Keratinocyte (primary cell): ENCODE data around the gene LMO7. TPM values are rescaled to one million over a fixed set of nuclear protein-coding genes. Genes with fewer than 3 reads are reported as not detected.

Experiments used
- DNase-seq: peaks from one replicate; pipeline ENCODE4 v3.0.0-alpha.2; 2011; ENCODE audit warnings: low read depth, missing footprints, low spot score
- FAIRE-seq: peaks from 2 replicates; lab custom pipeline; 2011; peaks lifted over from hg19 to GRCh38; lab: Jason Lieb, UNC
- H2AFZ ChIP-seq: 2 replicates; pipeline ENCODE4 v1.6.0; 2012; ENCODE audit warnings: low read length, control low read depth, inconsistent platforms; ENCODE audit not compliant: control insufficient read depth
- H3K27ac ChIP-seq: 2 replicates; pipeline ENCODE4 v1.5.1; 2011; ENCODE audit warnings: low read length; ENCODE audit not compliant: control insufficient read depth, insufficient read depth
- H3K27me3 ChIP-seq: 3 replicates; pipeline ENCODE4 v1.6.0; 2011; ENCODE audit warnings: low read length; ENCODE audit not compliant: control insufficient read depth, insufficient read depth; ENCODE audit errors: extremely low read depth
- H3K36me3 ChIP-seq, 2 experiments: 2 replicates in 1 of 2; 3 replicates in 1 of 2; pipeline ENCODE4 v1.5.1; 2011; ENCODE audit warnings: low read length in 2 of 2, mild to moderate bottlenecking in 1 of 2; ENCODE audit not compliant: control insufficient read depth in 2 of 2, insufficient read depth in 2 of 2; ENCODE audit errors: extremely low read depth in 1 of 2
- H3K4me1 ChIP-seq: 3 replicates; pipeline ENCODE4 v1.5.1; 2011; ENCODE audit warnings: low read length; ENCODE audit not compliant: control insufficient read depth, insufficient read depth; ENCODE audit errors: extremely low read depth
- H3K4me2 ChIP-seq: 3 replicates; pipeline ENCODE4 v1.6.0; 2011; ENCODE audit warnings: low read depth, low read length; ENCODE audit not compliant: control insufficient read depth, insufficient read depth; ENCODE audit errors: extremely low read depth
- H3K4me3 ChIP-seq, 3 experiments: fragments of 200-600 bp in 1 of 3; sonication (generic) in 1 of 3; 2 replicates in 2 of 3; 3 replicates in 1 of 3; pipeline ENCODE4 v1.5.1; 2011 to 2016; ENCODE audit warnings: low read length in 3 of 3, mild to moderate bottlenecking in 3 of 3, control low read depth in 2 of 3, inconsistent platforms in 1 of 3, low read depth in 1 of 3, mixed read lengths in 1 of 3, mixed run types in 1 of 3, moderate library complexity in 1 of 3; ENCODE audit not compliant: control insufficient read depth in 2 of 3, insufficient read depth in 2 of 3; ENCODE audit errors: extremely low read depth in 1 of 3
- H3K79me2 ChIP-seq: 2 replicates; pipeline ENCODE4 v1.6.0; 2012; ENCODE audit warnings: low read length; ENCODE audit not compliant: control insufficient read depth, insufficient read depth
- H3K9ac ChIP-seq: 3 replicates; pipeline ENCODE4 v1.6.0; 2011; ENCODE audit warnings: low read length; ENCODE audit not compliant: control insufficient read depth, insufficient read depth; ENCODE audit errors: extremely low read depth
- H3K9me1 ChIP-seq: 3 replicates; pipeline ENCODE4 v1.6.0; 2011; ENCODE audit warnings: low read length; ENCODE audit not compliant: control insufficient read depth, insufficient read depth; ENCODE audit errors: extremely low read depth
- H3K9me3 ChIP-seq: 2 replicates; pipeline ENCODE4 v1.5.1; 2012; ENCODE audit warnings: low read depth, low read length; ENCODE audit not compliant: control insufficient read depth
- H4K20me1 ChIP-seq: 3 replicates; pipeline ENCODE4 v1.6.0; 2011; ENCODE audit warnings: low read length; ENCODE audit not compliant: control insufficient read depth, insufficient read depth; ENCODE audit errors: extremely low read depth
- EZH2 ChIP-seq: IDR thresholded peaks from one replicate; pipeline ENCODE4 v1.6.1; 2012; ENCODE audit warnings: inconsistent platforms, mild to moderate bottlenecking, low read length, moderate library complexity
- dilution Hi-C: fragments of 300-500 bp; cut with MboI; formaldehyde crosslinking; loops from one replicate; pipeline ENCODE4 v1.7.0; 2020; ENCODE audit warnings: low sequenced_read_pairs; ENCODE audit not compliant: extremely low pct_ligation_motif_present
- polyA plus RNA-seq, 5 experiments: library from polyadenylated mRNA; depleted of rRNA in 3 of 5; stranded (reverse) in 3 of 5; stranded (forward) in 1 of 5; unstranded in 1 of 5; fragments of >200 nt; gene quantifications; 1 replicate in 1 of 5; 2 replicates in 3 of 5; 3 replicates in 1 of 5; pipeline versions ENCODE4 v1.2.1 to v1.2.3, GENCODE V29; 2011 to 2012; ENCODE audit warnings: missing spikeins in 2 of 5, low read depth in 1 of 5, low replicate concordance in 1 of 5
- TF ChIP-seq, protein P1 (sequence below), 3 experiments: IDR thresholded peaks in 1 of 3; conservative IDR thresholded peaks in 1 of 3; optimal IDR thresholded peaks in 1 of 3; 2 replicates in 2 of 3; 3 replicates in 1 of 3; pipeline versions ENCODE3 to v1.5.1; 2011; ENCODE audit warnings: low read length in 3 of 3, mild to moderate bottlenecking in 3 of 3, moderate library complexity in 2 of 3, control low read depth in 1 of 3, inconsistent platforms in 1 of 3; ENCODE audit not compliant: insufficient read depth in 2 of 3; ENCODE audit errors: extremely low read depth in 1 of 3

The LMO7 gene
- polyA plus RNA-seq, 1 donor (not counting 4 experiments of a cell fraction or from before 2014, with no cell fraction given): 8.9 TPM

DNA sequence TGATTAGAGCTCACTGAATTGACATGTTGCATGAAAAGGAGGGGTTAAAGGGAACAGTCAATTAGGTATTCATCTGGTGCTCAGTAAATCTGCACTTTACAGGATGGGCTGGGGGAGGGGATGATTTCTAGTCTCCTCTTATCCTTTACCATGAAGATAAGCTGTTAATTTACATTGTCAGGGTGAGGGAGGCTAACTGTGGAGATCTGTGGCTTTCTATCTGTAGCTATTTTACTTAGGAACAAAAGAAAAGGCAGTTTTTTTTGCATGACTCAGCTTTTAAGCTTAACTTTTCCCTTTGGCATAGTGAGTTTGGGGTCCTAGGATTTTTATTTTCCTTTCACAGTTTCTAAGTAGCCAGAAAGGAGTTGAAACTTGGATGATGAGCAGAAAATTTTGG lies 253.3 kb downstream of the LMO7 start:
- H3K4me1 ChIP-seq: no peaks in the 10 kb centered on the region
- dilution Hi-C loops: loop anchor here (25.0 kb wide), 1 partner anchor 573 kb away; no protein-coding TSS in a partner anchor
- DNase-seq (no peak), FAIRE-seq (no peak)
- TF ChIP-seq, protein P1, sequence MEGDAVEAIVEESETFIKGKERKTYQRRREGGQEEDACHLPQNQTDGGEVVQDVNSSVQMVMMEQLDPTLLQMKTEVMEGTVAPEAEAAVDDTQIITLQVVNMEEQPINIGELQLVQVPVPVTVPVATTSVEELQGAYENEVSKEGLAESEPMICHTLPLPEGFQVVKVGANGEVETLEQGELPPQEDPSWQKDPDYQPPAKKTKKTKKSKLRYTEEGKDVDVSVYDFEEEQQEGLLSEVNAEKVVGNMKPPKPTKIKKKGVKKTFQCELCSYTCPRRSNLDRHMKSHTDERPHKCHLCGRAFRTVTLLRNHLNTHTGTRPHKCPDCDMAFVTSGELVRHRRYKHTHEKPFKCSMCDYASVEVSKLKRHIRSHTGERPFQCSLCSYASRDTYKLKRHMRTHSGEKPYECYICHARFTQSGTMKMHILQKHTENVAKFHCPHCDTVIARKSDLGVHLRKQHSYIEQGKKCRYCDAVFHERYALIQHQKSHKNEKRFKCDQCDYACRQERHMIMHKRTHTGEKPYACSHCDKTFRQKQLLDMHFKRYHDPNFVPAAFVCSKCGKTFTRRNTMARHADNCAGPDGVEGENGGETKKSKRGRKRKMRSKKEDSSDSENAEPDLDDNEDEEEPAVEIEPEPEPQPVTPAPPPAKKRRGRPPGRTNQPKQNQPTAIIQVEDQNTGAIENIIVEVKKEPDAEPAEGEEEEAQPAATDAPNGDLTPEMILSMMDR (optimal IDR thresholded peaks at IDR 0.05 in 1 of 3, IDR thresholded peaks at IDR 0.05 in 1 of 3, conservative IDR thresholded peaks at IDR 0.05 in 1 of 3; ENCODE audit: extremely low read depth in 1 of 3, insufficient read depth in 2 of 3, low read length in 3 of 3): no peak
- TF ChIP-seq EZH2: no peak
- H3K9me3 ChIP-seq: no peaks in the 10 kb centered on the region
- H3K36me3 ChIP-seq: no peaks in the 10 kb centered on the region
- no peaks in the 10 kb centered on the region for H3K27me3 ChIP-seq
- no peak overlapping the region for H3K9ac ChIP-seq
- no peaks in the 10 kb centered on the region for H3K79me2 ChIP-seq
- no peaks in the 10 kb centered on the region for H3K9me1 ChIP-seq
- no peak overlapping the region for H3K4me2 ChIP-seq
- no peak overlapping the region for H3K4me3 ChIP-seq
- H3K27ac ChIP-seq: no peak overlapping the region
- H4K20me1 ChIP-seq: no peaks in the 10 kb centered on the region
- H2AFZ ChIP-seq: no peak overlapping the region

DNA sequence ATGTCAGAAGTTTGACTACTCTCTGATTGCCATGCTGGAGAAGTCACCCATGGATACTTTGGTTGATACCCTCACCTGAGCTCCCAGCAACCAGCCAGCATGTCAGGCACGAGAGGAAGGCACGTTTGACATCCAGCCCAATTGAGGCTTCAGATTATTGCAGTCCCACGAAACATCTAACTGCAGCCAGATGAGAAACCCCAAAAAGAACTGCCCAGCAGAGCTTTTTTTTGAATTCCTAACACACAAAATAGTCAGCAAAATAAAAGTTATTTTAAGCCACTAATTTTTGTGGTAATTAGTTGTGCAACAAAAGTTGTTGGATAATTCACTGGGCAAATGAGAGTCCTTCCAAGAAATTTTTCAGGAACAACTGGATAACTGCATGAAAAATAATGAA lies 259.0 kb downstream of the LMO7 start:
- FAIRE-seq: no peak
- TF ChIP-seq EZH2: no peak
- TF ChIP-seq, protein P1 (optimal IDR thresholded peaks at IDR 0.05 in 1 of 3, IDR thresholded peaks at IDR 0.05 in 1 of 3, conservative IDR thresholded peaks at IDR 0.05 in 1 of 3; ENCODE audit: extremely low read depth in 1 of 3, insufficient read depth in 2 of 3, low read length in 3 of 3): no peak
- no peak overlapping the region for H3K4me2 ChIP-seq
- no peak overlapping the region for H3K4me3 ChIP-seq
- no peak overlapping the region for H3K27ac ChIP-seq
- dilution Hi-C loops: loop anchor here (25.0 kb wide), 1 partner anchor 567 kb away; no protein-coding TSS in a partner anchor
- H3K27me3 ChIP-seq: no peaks in the 10 kb centered on the region
- H2AFZ ChIP-seq: no peak overlapping the region
- no peaks in the 10 kb centered on the region for H3K79me2 ChIP-seq
- no peaks in the 10 kb centered on the region for H3K4me1 ChIP-seq
- H3K9me1 ChIP-seq: no peaks in the 10 kb centered on the region
- H3K9me3 ChIP-seq: no peaks in the 10 kb centered on the region
- DNase-seq: no peak
- no peaks in the 10 kb centered on the region for H4K20me1 ChIP-seq
- H3K36me3 ChIP-seq: no peaks in the 10 kb centered on the region
- no peak overlapping the region for H3K9ac ChIP-seq
